H9 (cell line): Measurements from ENCODE around the gene MUC15. TPM values are rescaled to one million over a fixed set of nuclear protein-coding genes. Genes with fewer than 3 reads are reported as not detected.

ENCODE experiments used
- DNase-seq: peaks from one replicate; pipeline ENCODE4 v3.0.0-alpha.2; 2017
- H2AFZ ChIP-seq: one replicate; pipeline ENCODE4 v1.6.1; 2013; ENCODE audit warnings: mild to moderate bottlenecking, low read length, control low read depth, moderate library complexity
- H2AK5ac ChIP-seq: 2 replicates; pipeline ENCODE4 v1.6.1; 2013; ENCODE audit warnings: low read length, control low read depth, mixed read lengths; ENCODE audit not compliant: insufficient read length
- H2BK120ac ChIP-seq: one replicate; pipeline ENCODE4 v1.6.1; 2013; ENCODE audit warnings: low read depth, mild to moderate bottlenecking, low read length, control low read depth, inconsistent platforms; ENCODE audit not compliant: poor library complexity, severe bottlenecking
- H2BK12ac ChIP-seq: 2 replicates; pipeline ENCODE4 v1.6.1; 2013; ENCODE audit warnings: low read length, control low read depth, mixed read lengths, low read depth; ENCODE audit not compliant: insufficient read length
- H2BK15ac ChIP-seq: 2 replicates; pipeline ENCODE4 v1.6.1; 2013; ENCODE audit warnings: low read depth, low read length, control low read depth
- H2BK20ac ChIP-seq: one replicate; pipeline ENCODE4 v1.6.1; 2013; ENCODE audit warnings: low read depth, mild to moderate bottlenecking, low read length, control low read depth, inconsistent platforms; ENCODE audit not compliant: poor library complexity, severe bottlenecking
- H2BK5ac ChIP-seq: 2 replicates; pipeline ENCODE4 v1.6.1; 2013; ENCODE audit warnings: low read length, control low read depth, mixed read lengths; ENCODE audit not compliant: insufficient read length
- H3K14ac ChIP-seq: 2 replicates; pipeline ENCODE4 v1.6.1; 2013; ENCODE audit warnings: low read length, control low read depth; ENCODE audit not compliant: insufficient read depth
- H3K18ac ChIP-seq: 2 replicates; pipeline ENCODE4 v1.6.1; 2013; ENCODE audit warnings: low read depth, mild to moderate bottlenecking, mixed read lengths, low read length, control low read depth; ENCODE audit not compliant: insufficient read length
- H3K23ac ChIP-seq: 2 replicates; pipeline ENCODE4 v1.6.1; 2013; ENCODE audit warnings: low read length, control low read depth, mixed read lengths, low read depth; ENCODE audit not compliant: insufficient read length
- H3K23me2 ChIP-seq: 2 replicates; pipeline ENCODE4 v1.6.1; 2013; ENCODE audit warnings: low read depth, mild to moderate bottlenecking, mixed read lengths, low read length, control low read depth; ENCODE audit not compliant: insufficient read length, poor library complexity, severe bottlenecking
- H3K27ac ChIP-seq: 2 replicates; pipeline ENCODE4 v1.5.1; 2013; ENCODE audit warnings: low read length, control low read depth, mixed read lengths, low read depth; ENCODE audit not compliant: insufficient read length
- H3K27me3 ChIP-seq: 2 replicates; pipeline ENCODE4 v1.6.1; 2013; ENCODE audit warnings: low read length, control low read depth, inconsistent platforms; ENCODE audit not compliant: insufficient read depth
- H3K4ac ChIP-seq: 2 replicates; pipeline ENCODE4 v1.6.1; 2013; ENCODE audit warnings: low read depth, mild to moderate bottlenecking, control low read depth, inconsistent platforms, low read length, moderate library complexity
- H3K4me1 ChIP-seq: 2 replicates; pipeline ENCODE4 v1.6.1; 2013; ENCODE audit warnings: low read length, control low read depth, inconsistent platforms; ENCODE audit not compliant: insufficient read depth
- H3K4me2 ChIP-seq: 2 replicates; pipeline ENCODE4 v1.6.1; 2013; ENCODE audit warnings: low read length, control low read depth, mixed read lengths; ENCODE audit not compliant: insufficient read length, insufficient read depth
- H3K56ac ChIP-seq: 2 replicates; pipeline ENCODE4 v1.6.1; 2013; ENCODE audit warnings: low read depth, mild to moderate bottlenecking, mixed read lengths, low read length, control low read depth; ENCODE audit not compliant: insufficient read length
- H3K79me1 ChIP-seq: 2 replicates; pipeline ENCODE4 v1.6.1; 2013; ENCODE audit warnings: low read depth, mild to moderate bottlenecking, moderate library complexity, low read length, control low read depth, inconsistent platforms; ENCODE audit not compliant: insufficient read depth, poor library complexity, severe bottlenecking
- H3K79me2 ChIP-seq: 2 replicates; pipeline ENCODE4 v1.6.1; 2013; ENCODE audit warnings: low read length, control low read depth, inconsistent platforms; ENCODE audit not compliant: insufficient read depth
- H3K9ac ChIP-seq: 2 replicates; pipeline ENCODE4 v1.6.1; 2013; ENCODE audit warnings: low read length, control low read depth, mixed read lengths; ENCODE audit not compliant: insufficient read length; ENCODE audit errors: extremely low read depth
- H3K9me3 ChIP-seq: one replicate; pipeline ENCODE4 v1.6.1; 2013; ENCODE audit warnings: low read depth, low read length, inconsistent platforms; ENCODE audit not compliant: control insufficient read depth
- H3T11ph ChIP-seq: one replicate; pipeline ENCODE4 v1.6.1; 2013; ENCODE audit warnings: mild to moderate bottlenecking, low read length, control low read depth, inconsistent platforms
- H4K20me1 ChIP-seq: one replicate; pipeline ENCODE4 v1.6.1; 2013; ENCODE audit not compliant: control insufficient read depth, insufficient read length, insufficient read depth
- H4K5ac ChIP-seq: 2 replicates; pipeline ENCODE4 v1.6.1; 2013; ENCODE audit warnings: low read depth, mild to moderate bottlenecking, mixed read lengths, low read length, control low read depth; ENCODE audit not compliant: insufficient read length
- H4K8ac ChIP-seq: replicated peaks from 2 replicates; pipeline ENCODE4 v1.6.1; 2013; ENCODE audit warnings: low read length, control low read depth, mixed read lengths, low read depth; ENCODE audit not compliant: insufficient read length
- H4K91ac ChIP-seq: 2 replicates; pipeline ENCODE4 v1.6.1; 2013; ENCODE audit warnings: low read depth, mild to moderate bottlenecking, moderate library complexity, mixed read lengths, low read length, control low read depth; ENCODE audit not compliant: insufficient read length
- H3K27ac Mint-ChIP-seq, 3 experiments: 2 replicates in 2 of 3; 3 replicates in 1 of 3; pipeline ENCODE4 v1.8.0; 2020 to 2021; ENCODE audit warnings: mixed read lengths in 3 of 3, mild to moderate bottlenecking in 1 of 3, moderate library complexity in 1 of 3
- H3K27me3 Mint-ChIP-seq: 2 replicates; pipeline ENCODE4 v1.8.0; 2021; ENCODE audit warnings: low read depth, mild to moderate bottlenecking, moderate library complexity, mixed read lengths
- H3K36me3 Mint-ChIP-seq, 3 experiments: 2 replicates in 2 of 3; 3 replicates in 1 of 3; pipeline ENCODE4 v1.8.0; 2020 to 2021; ENCODE audit warnings: low read depth in 3 of 3, mixed read lengths in 3 of 3; ENCODE audit not compliant: insufficient read depth in 1 of 3
- H3K4me1 Mint-ChIP-seq, 2 experiments: 2 replicates each; pipeline ENCODE4 v1.8.0; 2020; ENCODE audit warnings: mixed read lengths in 2 of 2
- H3K4me3 Mint-ChIP-seq, 2 experiments: 2 replicates in 1 of 2; 3 replicates in 1 of 2; pipeline ENCODE4 v1.8.0; 2020 to 2021; ENCODE audit warnings: mild to moderate bottlenecking in 2 of 2, mixed read lengths in 2 of 2, moderate library complexity in 1 of 2
- H3K9me3 Mint-ChIP-seq, 2 experiments: 2 replicates in 1 of 2; 3 replicates in 1 of 2; pipeline ENCODE4 v1.8.0; 2020; ENCODE audit warnings: mild to moderate bottlenecking in 2 of 2, mixed read lengths in 2 of 2, moderate library complexity in 1 of 2
- CTCF ChIP-seq: fragments of 200-600 bp; sonication (generic); conservative IDR thresholded peaks from 3 replicates; pipeline ENCODE4 v1.8.0; 2021; ENCODE audit warnings: antibody characterized with exemption, mild to moderate bottlenecking
- WGBS: extraction: QIAGEN DNeasy Blood & Tissue Kit; methylation state at CpG from one replicate; pipeline ENCODE4 v1.1.7; 2013; ENCODE audit warnings: missing lambda C conversion rate, low lambda C conversion rate, mixed read lengths; ENCODE audit not compliant: insufficient read length; ENCODE audit errors: extremely low coverage; 5-methylcytosine and 5-hydroxymethylcytosine counted together
- total RNA-seq: library from RNA; stranded (reverse); gene quantifications from 2 replicates; pipeline ENCODE4 v1.2.1, GENCODE V29; 2021

MUC15 gene
- total RNA-seq, 1 experiment from 2014 or later, result not detected

- peaks cover 11 to 12% of the 10 kb centered on the region in 2 experiments for H3K4me1 Mint-ChIP-seq
- H3K23me2 ChIP-seq, result no peaks in the 10 kb centered on the region
- H3K56ac ChIP-seq, result no peak overlapping the region
- no peak for DNase-seq
- H3K18ac ChIP-seq, result no peak overlapping the region
- H3K14ac ChIP-seq, result no peak overlapping the region
- H2BK120ac ChIP-seq, result no peak overlapping the region
- no peak for TF ChIP-seq CTCF
- H2AK5ac ChIP-seq, result no peak overlapping the region
- H3K9me3 ChIP-seq, result no peaks in the 10 kb centered on the region
- H3K27ac ChIP-seq, result no peak overlapping the region
- no peaks in the 10 kb centered on the region for H3K79me1 ChIP-seq
- H4K91ac ChIP-seq, result no peak overlapping the region
- H3K36me3 Mint-ChIP-seq, result no peaks in the 10 kb centered on the region
- H2BK15ac ChIP-seq, result no peak overlapping the region
- no peaks in the 10 kb centered on the region for H3K27me3 ChIP-seq
- no peak overlapping the region for H3K4me2 ChIP-seq
- no peak overlapping the region for H3K9ac ChIP-seq
- H3K79me2 ChIP-seq, result no peaks in the 10 kb centered on the region
- H2BK12ac ChIP-seq, result no peak overlapping the region
- no peak overlapping the region for H3K4ac ChIP-seq
- H4K8ac ChIP-seq, result no peak overlapping the region
- H4K20me1 ChIP-seq, result no peaks in the 10 kb centered on the region
- H3K4me3 Mint-ChIP-seq, result no peak overlapping the region
- H3K27me3 Mint-ChIP-seq, result no peaks in the 10 kb centered on the region
- H2AFZ ChIP-seq, result no peak overlapping the region
- no peak overlapping the region for H2BK5ac ChIP-seq
- WGBS, result no CpG with 5 or more reads among the region's 1 CpG
- H3K4me1 ChIP-seq, result no peaks in the 10 kb centered on the region
- peak overlapping the region in 2 of 3 experiments; percentile 19 to 75; a peak in 1 of 7 replicates for H3K27ac Mint-ChIP-seq
- H3K23ac ChIP-seq, result no peak overlapping the region
- H2BK20ac ChIP-seq, result no peak overlapping the region
- no peaks in the 10 kb centered on the region for H3K9me3 Mint-ChIP-seq
- no peak overlapping the region for H4K5ac ChIP-seq
- no peak overlapping the region for H3T11ph ChIP-seq
Observed at GRCh38 chr11:26578998-26579661, 7.1 kb upstream of the MUC15 start.
